HL-60 (cell line): ENCODE results near the gene PTPRK.

Experiments used
- DNase-seq, 2 experiments: peaks; one replicate each; pipeline ENCODE4 v3.0.0-alpha.2; 2010 to 2020; ENCODE audit warnings: low read depth in 1 of 2, low spot score in 1 of 2
- H3K27ac ChIP-seq: fragments of 250-450 bp; sonication (Bioruptor Pico); replicated peaks from 2 replicates; pipeline ENCODE4 v1.5.1; 2020; ENCODE audit warnings: mild to moderate bottlenecking, moderate library complexity
- H3K27me3 ChIP-seq: fragments of 250-450 bp; sonication (Bioruptor Pico); 2 replicates; pipeline ENCODE4 v1.5.1; 2021; ENCODE audit warnings: mild to moderate bottlenecking, moderate library complexity; ENCODE audit not compliant: insufficient read depth, poor library complexity, severe bottlenecking
- H3K4me3 ChIP-seq: replicated peaks from 2 replicates; pipeline ENCODE4 v1.5.1; 2011; ENCODE audit warnings: mild to moderate bottlenecking, control low read depth, low read length; ENCODE audit not compliant: insufficient read depth
- CTCF ChIP-seq: IDR thresholded peaks from one replicate; pipeline ENCODE4 v1.5.1; 2011; ENCODE audit warnings: low read length, control low read depth, inconsistent platforms; ENCODE audit not compliant: insufficient read depth
- GABPA ChIP-seq: IDR thresholded peaks from 2 replicates; pipeline ENCODE4 v1.6.1; 2012; ENCODE audit warnings: low read depth
- POLR2AphosphoS5 ChIP-seq: IDR thresholded peaks from 2 replicates; pipeline ENCODE4 v1.6.1; 2012; ENCODE audit warnings: low read depth
- SPI1 ChIP-seq: IDR thresholded peaks from 2 replicates; pipeline ENCODE4 v1.6.1; 2012; ENCODE audit warnings: low read depth, mild to moderate bottlenecking, borderline replicate concordance
- TF ChIP-seq, protein P1 (sequence below): IDR thresholded peaks from 2 replicates; pipeline ENCODE4 v1.6.1; 2012; ENCODE audit warnings: low read depth; ENCODE audit not compliant: insufficient replicate concordance

Gene PTPRK

DNA sequence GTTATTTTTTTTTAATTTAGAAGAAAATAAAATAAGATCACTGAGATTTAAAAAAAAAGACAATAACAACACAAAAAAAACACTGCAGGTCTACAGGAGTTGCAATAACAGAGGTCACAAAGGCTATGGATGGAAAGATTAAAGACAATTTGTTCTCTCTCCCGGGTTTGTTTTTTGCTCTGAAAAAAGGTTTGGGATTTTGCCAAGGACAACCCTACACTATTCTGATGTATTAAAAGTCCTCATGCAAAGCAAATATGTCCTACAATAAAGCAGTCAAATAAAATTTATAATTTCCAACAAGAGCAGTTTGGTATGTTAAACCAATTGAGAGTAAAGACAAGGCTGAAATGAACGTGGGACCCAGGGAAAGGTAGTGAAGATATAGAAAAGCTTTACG lies 55.6 kb downstream of the PTPRK start:
- Histone ChIP-seq H3K27me3 (no peaks in the 10 kb centered on the region), H3K4me3 (no peak overlapping the region), H3K27ac (no peak overlapping the region)
- DNase-seq, result no peak
- TF ChIP-seq SPI1 (no peak), GABPA (no peak), POLR2AphosphoS5 (no peak), CTCF (no peak)
- TF ChIP-seq, protein P1, sequence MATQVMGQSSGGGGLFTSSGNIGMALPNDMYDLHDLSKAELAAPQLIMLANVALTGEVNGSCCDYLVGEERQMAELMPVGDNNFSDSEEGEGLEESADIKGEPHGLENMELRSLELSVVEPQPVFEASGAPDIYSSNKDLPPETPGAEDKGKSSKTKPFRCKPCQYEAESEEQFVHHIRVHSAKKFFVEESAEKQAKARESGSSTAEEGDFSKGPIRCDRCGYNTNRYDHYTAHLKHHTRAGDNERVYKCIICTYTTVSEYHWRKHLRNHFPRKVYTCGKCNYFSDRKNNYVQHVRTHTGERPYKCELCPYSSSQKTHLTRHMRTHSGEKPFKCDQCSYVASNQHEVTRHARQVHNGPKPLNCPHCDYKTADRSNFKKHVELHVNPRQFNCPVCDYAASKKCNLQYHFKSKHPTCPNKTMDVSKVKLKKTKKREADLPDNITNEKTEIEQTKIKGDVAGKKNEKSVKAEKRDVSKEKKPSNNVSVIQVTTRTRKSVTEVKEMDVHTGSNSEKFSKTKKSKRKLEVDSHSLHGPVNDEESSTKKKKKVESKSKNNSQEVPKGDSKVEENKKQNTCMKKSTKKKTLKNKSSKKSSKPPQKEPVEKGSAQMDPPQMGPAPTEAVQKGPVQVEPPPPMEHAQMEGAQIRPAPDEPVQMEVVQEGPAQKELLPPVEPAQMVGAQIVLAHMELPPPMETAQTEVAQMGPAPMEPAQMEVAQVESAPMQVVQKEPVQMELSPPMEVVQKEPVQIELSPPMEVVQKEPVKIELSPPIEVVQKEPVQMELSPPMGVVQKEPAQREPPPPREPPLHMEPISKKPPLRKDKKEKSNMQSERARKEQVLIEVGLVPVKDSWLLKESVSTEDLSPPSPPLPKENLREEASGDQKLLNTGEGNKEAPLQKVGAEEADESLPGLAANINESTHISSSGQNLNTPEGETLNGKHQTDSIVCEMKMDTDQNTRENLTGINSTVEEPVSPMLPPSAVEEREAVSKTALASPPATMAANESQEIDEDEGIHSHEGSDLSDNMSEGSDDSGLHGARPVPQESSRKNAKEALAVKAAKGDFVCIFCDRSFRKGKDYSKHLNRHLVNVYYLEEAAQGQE, result no peak

DNA sequence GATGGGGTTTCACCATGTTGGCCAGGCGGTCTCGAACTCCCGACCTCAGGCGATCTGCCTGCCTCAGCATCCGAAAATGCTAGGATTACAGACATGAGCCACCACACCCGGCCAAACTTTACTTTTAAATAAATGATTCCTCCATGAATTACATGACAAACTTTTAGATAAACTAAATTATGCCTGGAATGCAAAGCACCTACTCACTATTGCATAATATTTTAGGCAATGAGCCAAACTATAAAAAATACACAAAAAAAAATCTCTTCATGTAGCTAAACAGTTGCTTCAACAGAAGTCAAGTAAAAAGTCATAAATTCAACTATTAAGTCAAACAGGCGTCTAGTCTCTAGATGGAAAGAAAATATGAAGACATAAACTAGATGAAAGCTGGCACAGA lies 56.5 kb downstream of the PTPRK start:
- Histone ChIP-seq H3K4me3 (no peak overlapping the region), H3K27ac (no peak overlapping the region), H3K27me3 (no peaks in the 10 kb centered on the region)
- DNase-seq, result no peak
- TF ChIP-seq, protein P1, result no peak
- TF ChIP-seq SPI1 (no peak), GABPA (no peak)

DNA sequence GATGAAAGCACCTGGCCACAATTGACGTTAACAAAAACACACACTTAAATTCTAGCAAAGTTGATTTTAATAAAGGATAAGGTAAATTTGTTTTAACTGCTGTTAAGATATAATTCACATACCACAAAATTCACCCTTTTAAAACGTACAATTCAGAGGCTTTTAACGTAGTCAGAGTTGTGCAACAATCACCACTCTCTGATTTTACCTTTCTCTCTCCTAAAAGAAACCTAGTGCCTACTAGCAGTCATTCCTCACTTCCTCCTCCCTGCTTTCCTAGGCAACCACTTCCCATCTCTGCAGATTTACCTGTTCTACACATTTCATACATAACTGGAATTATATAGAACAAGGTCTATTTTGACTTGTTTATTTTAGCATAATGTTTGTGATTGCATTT lies 58.9 kb downstream of the PTPRK start:
- H3K27ac ChIP-seq, result no peak overlapping the region
- no peak for TF ChIP-seq GABPA
- TF ChIP-seq, protein P1, result no peak
- no peak for TF ChIP-seq SPI1
- no peak for TF ChIP-seq CTCF
- TF ChIP-seq POLR2AphosphoS5, result no peak
- H3K27me3 ChIP-seq, result no peaks in the 10 kb centered on the region
- H3K4me3 ChIP-seq, result no peak overlapping the region
- no peak for DNase-seq
